Activated CD4-positive, alpha-beta T cell treated with anti-CD3 and anti-CD28 coated beads for 36 hours (primary cell): Measurements from ENCODE around the gene DNASE1. TPM values are rescaled to one million over a fixed set of nuclear protein-coding genes. Genes with fewer than 3 reads are reported as not detected.
"Not testable (repeated sequence)": the region's sequence is repeated elsewhere in the genome, so short reads cannot be mapped to it uniquely, and the experiment has no call there.

ENCODE experiments used
- ATAC-seq: fragments of 200-7000 bp; cut with Tn5 transposase; one replicate; pipeline ENCODE4 v1.10.0; 2021; ENCODE audit warnings: mild to moderate bottlenecking, moderate library complexity
- CTCF ChIA-PET: fragments of 350-600 bp; sonication (Branson Sonifier 250); formaldehyde crosslinking; loops from one replicate; lab custom pipeline; 2021; ENCODE audit warnings: antibody characterized with exemption; lab: Charles Lee
- POLR2A ChIA-PET: fragments of 350-600 bp; sonication (Branson Sonifier 250); formaldehyde crosslinking; loops from one replicate; lab custom pipeline; 2021; ENCODE audit warnings: antibody characterized with exemption, inconsistent platforms; lab: Charles Lee
- DNase-seq: peaks from one replicate; pipeline ENCODE4 v3.0.0-alpha.2; 2020
- H3K27ac Mint-ChIP-seq: one replicate; pipeline ENCODE4 v1.8.0; 2021; ENCODE audit warnings: mixed read lengths
- H3K27me3 Mint-ChIP-seq: one replicate; pipeline ENCODE4 v1.8.0; 2021; ENCODE audit warnings: mixed read lengths
- H3K36me3 Mint-ChIP-seq: one replicate; pipeline ENCODE4 v1.8.0; 2021; ENCODE audit warnings: low read depth, mixed read lengths
- H3K4me1 Mint-ChIP-seq: one replicate; pipeline ENCODE4 v1.8.0; 2021; ENCODE audit warnings: mixed read lengths
- H3K4me3 Mint-ChIP-seq: one replicate; pipeline ENCODE4 v1.8.0; 2021; ENCODE audit warnings: mild to moderate bottlenecking, moderate library complexity, mixed read lengths
- H3K9me3 Mint-ChIP-seq: one replicate; pipeline ENCODE4 v1.8.0; 2021; ENCODE audit warnings: low read depth, mixed read lengths
- intact Hi-C, 2 experiments: fragments of 100-400 bp; cut with DNase I in 1 of 2; cut with micrococcal nuclease in 1 of 2; formaldehyde crosslinking; loops; one replicate each; pipeline versions ENCODE4 v1.14.2 to v1.15.1; 2022 to 2024; cut with DNase I, micrococcal nuclease
- total RNA-seq, 2 experiments: library from RNA; stranded (reverse); gene quantifications; one replicate each; pipeline ENCODE4 v1.2.3, GENCODE V29; 2021

DNASE1 gene, protein sequence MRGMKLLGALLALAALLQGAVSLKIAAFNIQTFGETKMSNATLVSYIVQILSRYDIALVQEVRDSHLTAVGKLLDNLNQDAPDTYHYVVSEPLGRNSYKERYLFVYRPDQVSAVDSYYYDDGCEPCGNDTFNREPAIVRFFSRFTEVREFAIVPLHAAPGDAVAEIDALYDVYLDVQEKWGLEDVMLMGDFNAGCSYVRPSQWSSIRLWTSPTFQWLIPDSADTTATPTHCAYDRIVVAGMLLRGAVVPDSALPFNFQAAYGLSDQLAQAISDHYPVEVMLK
- 10 to 100 TPM; 10.1 to 11.3 TPM for total RNA-seq

DNA sequence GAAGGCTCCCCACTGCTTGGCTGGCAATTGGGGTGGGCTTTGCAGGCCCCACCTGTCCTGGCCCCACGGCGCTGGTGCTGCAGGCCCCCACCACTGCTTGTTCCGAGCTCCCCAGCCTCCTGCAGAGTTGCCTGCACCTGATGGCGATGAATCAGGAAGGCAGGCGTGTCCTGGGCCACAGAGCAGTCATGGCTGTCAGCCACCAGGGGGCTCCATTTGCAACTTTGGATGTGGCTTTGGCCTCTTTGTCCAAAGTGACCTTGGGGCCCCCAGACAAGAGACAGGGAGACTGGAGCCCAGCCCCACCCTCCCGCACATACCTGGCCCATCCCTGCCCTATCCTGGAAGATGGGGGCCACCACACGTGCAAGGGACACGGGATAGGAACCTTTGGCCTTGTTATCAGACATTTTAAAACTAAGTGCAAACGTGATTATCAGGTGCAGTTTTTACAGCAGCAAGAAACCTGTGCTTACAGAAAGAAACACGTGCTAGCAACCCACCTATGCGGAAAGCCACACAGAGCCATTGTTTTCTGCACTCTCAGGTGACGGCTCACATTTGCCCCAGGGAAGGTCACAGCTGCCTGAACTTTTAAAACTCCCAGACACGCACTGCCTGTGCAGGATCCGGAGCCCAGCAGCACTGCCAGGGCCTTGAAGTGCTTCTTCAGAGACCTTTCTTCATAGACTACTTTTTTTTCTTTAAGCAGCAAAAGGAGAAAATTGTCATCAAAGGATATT, at the start of gene DNASE1:
Gene DNASE1, plus strand, starts transcription at position 443 of the 743 bp plus-strand sequence. CDS start 683 bp downstream, outside the sequence.
- H3K36me3 Mint-ChIP-seq: peaks cover 20% of the 10 kb centered on the region
- no peak within 1 kb of the TSS for H3K4me3 Mint-ChIP-seq
- peak within 1 kb of the TSS; percentile 34 for H3K27ac Mint-ChIP-seq
- CTCF ChIA-PET: interaction anchor here (0.6 to 1.3 kb wide), 7 partner anchors 14 to 125 kb away, joined by 3 to 6 read pairs (median 3); no protein-coding TSS in a partner anchor
- POLR2A ChIA-PET: no interaction called here
- H3K9me3 Mint-ChIP-seq: no peaks in the 10 kb centered on the region
- intact Hi-C loops: loop anchor here in 1 of 2 experiments (1.0 kb wide), 1 partner anchor 226 kb away; the partner anchor contains the start of gene CREBBP
- H3K4me1 Mint-ChIP-seq: peaks cover 4% of the 10 kb centered on the region
- no peaks in the 10 kb centered on the region for H3K27me3 Mint-ChIP-seq
- peak; percentile 92 for ATAC-seq
- peak; percentile 82 for DNase-seq

DNA sequence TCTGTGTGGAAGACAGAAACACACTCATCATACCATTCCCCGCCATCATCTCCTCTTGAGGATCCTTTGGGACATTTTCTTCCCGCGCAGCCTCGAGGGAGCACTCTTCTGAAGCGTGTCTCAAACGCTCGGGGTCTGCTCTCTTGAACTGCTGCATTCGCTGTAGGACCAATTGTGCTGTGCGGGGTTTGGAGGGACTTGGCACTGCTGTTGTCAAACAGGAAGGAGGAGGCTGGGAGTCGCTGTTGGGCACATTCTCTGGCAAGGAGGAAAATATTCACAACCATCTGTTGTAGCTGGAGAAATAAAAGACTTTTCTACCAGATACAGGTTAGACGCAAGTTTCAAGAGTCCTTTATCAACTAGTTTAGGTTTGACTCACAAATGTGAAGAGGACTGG, 48.0 kb upstream of the DNASE1 start:
- H3K4me1 Mint-ChIP-seq: peaks cover 12% of the 10 kb centered on the region
- H3K36me3 Mint-ChIP-seq: peaks cover 25% of the 10 kb centered on the region
- no peaks in the 10 kb centered on the region for H3K27me3 Mint-ChIP-seq
- ChIA-PET POLR2A (no interaction called here), CTCF (interaction anchor here (0.7 to 0.8 kb wide), 2 partner anchors 135 to 255 kb away, joined by 3 read pairs; no protein-coding TSS in a partner anchor)
- no peak overlapping the region for H3K4me3 Mint-ChIP-seq
- no peak for ATAC-seq
- intact Hi-C loops: no loop called here
- DNase-seq: no peak
- no peak overlapping the region for H3K27ac Mint-ChIP-seq
- no peaks in the 10 kb centered on the region for H3K9me3 Mint-ChIP-seq

DNA sequence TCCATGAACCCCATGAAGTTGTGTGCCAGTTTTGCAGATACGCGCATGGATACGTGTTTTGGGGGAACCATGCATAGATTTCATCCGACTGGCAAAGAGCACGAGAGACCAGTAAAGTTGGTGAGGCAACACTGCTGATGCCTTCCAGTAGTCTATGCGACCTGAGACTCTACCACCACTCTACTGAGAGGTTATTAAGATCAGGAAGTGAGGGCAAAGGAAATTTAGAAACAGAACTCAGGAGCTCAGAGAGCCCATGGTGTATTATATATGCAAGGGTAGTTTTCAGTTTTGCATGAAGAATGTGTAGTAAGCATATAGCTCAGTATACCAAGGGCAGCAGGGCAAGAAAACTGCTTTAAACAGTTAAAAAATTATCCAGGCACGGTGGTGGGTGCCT, 47.3 kb upstream of the DNASE1 start:
- CTCF ChIA-PET: interaction anchor here (0.7 to 0.8 kb wide), 2 partner anchors 11 to 135 kb away, joined by 3 read pairs; no protein-coding TSS in a partner anchor
- H3K4me1 Mint-ChIP-seq: peaks cover 13% of the 10 kb centered on the region
- H3K27ac Mint-ChIP-seq: no peak overlapping the region
- no peak for DNase-seq
- intact Hi-C loops: no loop called here
- H3K4me3 Mint-ChIP-seq: no peak overlapping the region
- no peak for ATAC-seq
- peaks cover 23% of the 10 kb centered on the region for H3K36me3 Mint-ChIP-seq
- POLR2A ChIA-PET: no interaction called here
- no peaks in the 10 kb centered on the region for H3K27me3 Mint-ChIP-seq
- no peaks in the 10 kb centered on the region for H3K9me3 Mint-ChIP-seq

DNA sequence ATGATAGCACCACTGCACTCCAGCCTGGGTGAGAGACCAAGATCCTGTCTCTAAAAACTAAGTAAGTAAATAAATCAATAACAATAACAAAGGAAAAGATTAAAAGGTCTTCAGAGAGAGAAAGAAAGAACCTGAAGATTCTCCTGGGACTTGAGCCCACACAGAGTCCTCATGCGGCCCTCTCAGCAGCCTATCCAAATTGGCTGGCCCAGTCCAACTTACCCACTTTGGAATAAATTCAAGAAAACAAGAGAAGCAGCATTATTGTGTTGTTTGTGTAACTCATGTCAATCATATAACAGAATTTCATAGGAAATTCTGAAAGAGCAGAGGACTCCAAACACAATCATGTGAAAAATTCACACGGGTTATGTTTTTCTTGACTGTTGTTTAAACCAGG, 46.9 kb upstream of the DNASE1 start:
- intact Hi-C loops: no loop called here
- Mint-ChIP-seq H3K4me3 (no peak overlapping the region), H3K27ac (no peak overlapping the region), H3K4me1 (peaks cover 15% of the 10 kb centered on the region), H3K36me3 (peaks cover 21% of the 10 kb centered on the region), H3K9me3 (no peaks in the 10 kb centered on the region), H3K27me3 (no peaks in the 10 kb centered on the region)
- POLR2A ChIA-PET: no interaction called here
- ATAC-seq: no peak
- DNase-seq: no peak
- CTCF ChIA-PET: interaction anchor here (0.8 kb wide), 1 partner anchor 11 kb away, joined by 3 read pairs; no protein-coding TSS in a partner anchor

DNA sequence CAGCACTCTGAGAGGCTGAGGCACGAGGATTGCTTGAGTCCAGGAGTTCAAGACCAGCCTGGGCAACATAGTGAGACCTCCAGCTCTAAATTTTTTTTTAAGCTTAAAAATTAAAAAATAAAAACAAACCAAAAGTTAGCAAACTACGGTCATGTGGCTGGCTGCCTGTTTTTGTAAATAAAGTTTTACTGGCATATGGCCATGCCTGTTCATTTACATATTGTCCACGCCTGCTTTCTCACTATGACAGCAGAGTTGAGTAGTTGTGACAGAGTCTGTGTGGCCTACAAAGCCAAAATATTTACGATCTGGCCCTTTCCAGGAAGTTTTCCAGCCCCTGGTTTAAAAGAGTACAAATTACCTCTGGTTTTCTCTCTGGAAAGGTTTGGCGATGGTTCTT, 46.4 kb upstream of the DNASE1 start:
- no peak overlapping the region for H3K4me3 Mint-ChIP-seq
- H3K36me3 Mint-ChIP-seq: peaks cover 21% of the 10 kb centered on the region
- no peak overlapping the region for H3K27ac Mint-ChIP-seq
- peaks cover 20% of the 10 kb centered on the region for H3K4me1 Mint-ChIP-seq
- DNase-seq (no peak), ATAC-seq (no peak)
- ChIA-PET POLR2A (no interaction called here), CTCF (interaction anchor here (0.8 kb wide), 1 partner anchor 10 kb away, joined by 3 read pairs; no protein-coding TSS in a partner anchor)
- no peaks in the 10 kb centered on the region for H3K9me3 Mint-ChIP-seq
- no peaks in the 10 kb centered on the region for H3K27me3 Mint-ChIP-seq
- intact Hi-C loops: no loop called here

DNA sequence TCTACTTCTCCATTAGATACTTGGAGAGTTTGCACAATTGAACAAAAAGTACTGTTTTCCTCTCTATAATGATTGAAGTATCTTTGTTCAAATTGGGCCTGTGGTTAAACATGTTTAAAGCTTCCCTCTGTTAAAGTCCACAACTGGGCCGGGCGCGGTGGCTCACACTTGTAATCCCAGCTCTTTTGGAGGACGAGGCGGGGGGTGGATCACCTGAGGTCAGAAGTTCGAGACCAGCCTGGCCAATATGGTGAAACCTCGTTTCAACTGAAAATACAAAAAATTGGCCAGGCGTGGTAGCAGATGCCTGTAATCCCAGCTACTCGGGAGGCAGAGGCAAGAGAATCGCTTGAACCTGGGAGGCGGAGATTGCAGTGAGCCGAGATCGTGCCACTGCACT, 45.5 kb upstream of the DNASE1 start:
- H3K27ac Mint-ChIP-seq, H3K9me3 Mint-ChIP-seq, H3K27me3 Mint-ChIP-seq, DNase-seq, ATAC-seq, intact Hi-C loops, CTCF ChIA-PET, H3K4me3 Mint-ChIP-seq, POLR2A ChIA-PET: not testable (repeated sequence)
- peaks cover 26% of the 10 kb centered on the region for H3K4me1 Mint-ChIP-seq
- peaks cover 20% of the 10 kb centered on the region for H3K36me3 Mint-ChIP-seq

DNA sequence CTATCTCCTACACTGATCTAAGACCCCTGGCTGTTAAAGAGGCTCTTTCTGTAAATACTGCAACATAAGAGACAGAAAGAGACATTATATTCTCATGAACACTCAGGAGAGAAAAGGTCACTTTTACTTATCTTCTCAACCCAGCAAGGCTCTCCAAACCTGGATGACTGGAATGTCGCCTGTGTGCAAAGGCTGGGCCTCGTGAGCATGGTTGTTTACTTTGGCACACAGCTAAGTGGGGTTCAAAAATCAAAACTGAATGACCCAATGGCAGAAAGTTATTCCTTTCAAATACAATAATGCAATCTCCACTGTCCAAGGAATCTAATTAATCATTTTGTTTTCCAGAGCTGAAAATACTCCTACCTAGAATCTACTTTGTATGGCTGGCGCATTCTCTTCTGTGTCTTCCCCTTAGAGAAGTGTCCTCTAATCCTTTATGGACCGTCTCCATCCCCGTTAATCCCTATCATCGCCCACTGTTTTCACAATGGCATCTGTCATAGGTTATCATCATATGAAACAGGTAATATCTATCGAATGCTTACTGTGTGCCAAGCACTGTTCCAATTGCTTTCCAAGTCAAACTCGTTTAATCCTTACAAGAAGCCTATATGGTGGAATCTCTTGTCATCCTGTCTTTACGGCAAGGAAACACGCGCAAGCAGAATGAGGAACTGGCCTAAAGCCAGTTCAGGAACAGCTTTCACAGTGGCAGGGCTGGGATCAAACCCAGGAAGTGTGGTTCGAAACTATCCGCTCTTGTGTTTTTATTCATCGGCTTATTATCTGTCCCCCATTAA, 44.4 kb upstream of the DNASE1 start:
- H3K36me3 Mint-ChIP-seq: peaks cover 18% of the 10 kb centered on the region
- intact Hi-C loops: loop anchor here (2.0 to 10.0 kb wide), 7 partner anchors 33 to 1007 kb away; partner anchors contain the start of genes ADCY9 (in 1 of the 2), CLUAP1 (in 1 of the 2) and NLRC3 (in 1 of the 2)
- peaks cover 33% of the 10 kb centered on the region for H3K4me1 Mint-ChIP-seq
- no peaks in the 10 kb centered on the region for H3K27me3 Mint-ChIP-seq
- CTCF ChIA-PET: interaction anchor here (0.6 kb wide), 1 partner anchor 238 kb away, joined by 3 read pairs; no protein-coding TSS in a partner anchor
- peak overlapping the region; percentile 18 for H3K27ac Mint-ChIP-seq
- ATAC-seq (no peak), DNase-seq (no peak)
- H3K4me3 Mint-ChIP-seq: peak overlapping the region; percentile 100
- POLR2A ChIA-PET: no interaction called here
- no peaks in the 10 kb centered on the region for H3K9me3 Mint-ChIP-seq

DNA sequence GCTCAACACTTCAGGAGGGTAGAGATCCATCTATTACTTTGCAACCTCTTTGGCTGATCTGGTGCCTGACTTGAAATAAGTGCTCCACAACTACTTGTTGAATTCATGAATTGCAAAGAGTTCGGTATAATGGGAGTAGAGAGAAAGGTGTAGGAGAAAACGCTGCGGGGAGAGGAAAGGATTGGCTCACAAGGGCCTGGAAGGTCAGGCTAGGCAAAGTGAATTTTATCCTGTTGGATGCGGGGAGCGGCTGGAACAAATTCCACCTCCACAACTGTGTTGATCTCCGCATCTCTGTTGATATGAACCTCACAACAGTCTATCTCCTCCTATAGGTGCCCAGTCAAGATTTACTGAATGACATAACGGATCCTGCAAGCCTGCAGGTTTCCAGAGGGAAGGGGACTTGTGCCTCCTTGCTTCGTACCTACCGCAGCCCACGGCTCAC, 43.8 kb upstream of the DNASE1 start:
- H3K4me1 Mint-ChIP-seq: peaks cover 39% of the 10 kb centered on the region
- H3K4me3 Mint-ChIP-seq: peak overlapping the region; percentile 100
- DNase-seq: no peak
- POLR2A ChIA-PET: no interaction called here
- no peaks in the 10 kb centered on the region for H3K9me3 Mint-ChIP-seq
- H3K27ac Mint-ChIP-seq: peak overlapping the region; percentile 52
- CTCF ChIA-PET: interaction anchor here (0.6 kb wide), 1 partner anchor 239 kb away, joined by 3 read pairs; no protein-coding TSS in a partner anchor
- no peaks in the 10 kb centered on the region for H3K27me3 Mint-ChIP-seq
- peaks cover 23% of the 10 kb centered on the region for H3K36me3 Mint-ChIP-seq
- no peak for ATAC-seq
- intact Hi-C loops: loop anchor here (1.0 to 10.0 kb wide), 18 partner anchors 32 to 1006 kb away; partner anchors contain the start of genes ADCY9 (in 1 of the 2), CLUAP1 (in 1 of the 2), CREBBP (in 1 of the 2) and NLRC3 (in 1 of the 2)

DNA sequence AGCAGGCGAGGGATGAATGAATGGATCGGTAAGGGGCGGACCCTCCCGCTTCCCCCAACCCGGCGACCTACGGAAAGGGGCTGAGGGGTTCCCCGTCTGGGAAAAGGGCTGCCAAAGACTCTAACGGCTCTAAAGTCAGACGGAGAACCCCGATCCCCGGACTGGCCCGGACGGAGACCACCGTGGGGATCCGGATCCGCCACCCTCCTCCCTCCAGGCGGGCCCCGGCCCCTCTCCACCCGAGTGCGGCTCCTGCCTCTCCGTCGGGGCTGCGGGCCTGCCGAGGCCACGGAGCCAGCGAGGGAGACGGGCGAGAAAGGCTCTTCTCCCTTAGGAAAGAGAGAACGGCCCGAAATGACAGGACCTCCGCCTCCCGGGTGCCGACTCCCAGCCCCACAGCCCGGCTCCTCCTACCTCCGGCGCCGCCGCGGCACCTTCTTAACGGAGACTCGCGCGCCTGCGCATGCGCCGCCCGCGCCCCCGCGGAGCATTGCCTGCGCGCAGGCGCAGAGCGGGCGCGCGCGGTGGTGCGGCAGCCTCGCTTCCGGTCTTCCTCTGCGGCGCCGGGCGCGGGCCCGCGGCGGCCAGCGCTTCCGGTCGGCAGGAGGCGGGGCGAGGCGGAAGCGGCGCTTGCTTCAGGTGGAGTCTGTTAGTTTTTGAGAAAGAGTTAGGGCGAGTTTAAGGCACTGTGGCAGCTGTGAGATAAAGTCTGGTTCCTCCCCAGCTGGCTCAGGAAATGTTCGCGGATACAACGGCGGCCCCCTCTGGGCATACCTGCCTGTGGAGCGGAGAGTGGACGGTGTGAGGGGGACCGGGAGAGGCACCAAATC, 43.1 kb upstream of the DNASE1 start, which contains the start of gene SLX4:
Gene SLX4, minus strand, starts transcription at position 461 of the 830 bp plus-strand sequence. CDS start 2,642 bp downstream, outside the sequence.
- DNase-seq: peak; percentile 95
- Mint-ChIP-seq H3K27me3 (no peaks in the 10 kb centered on the region), H3K4me1 (peaks cover 41% of the 10 kb centered on the region), H3K9me3 (no peaks in the 10 kb centered on the region), H3K36me3 (peaks cover 20% of the 10 kb centered on the region), H3K27ac (peak within 1 kb of the TSS; percentile 98), H3K4me3 (peak within 1 kb of the TSS; percentile 100)
- CTCF ChIA-PET: interaction anchor here (0.6 kb wide), 2 partner anchors 31 to 55 kb away, joined by 3 read pairs; no protein-coding TSS in a partner anchor
- intact Hi-C loops: loop anchor here (1.0 to 10.0 kb wide), 18 partner anchors 33 to 1005 kb away; partner anchors contain the start of genes ADCY9 (in 1 of the 2), CLUAP1 (in 1 of the 2), CREBBP (in 1 of the 2) and NLRC3 (in 1 of the 2)
- POLR2A ChIA-PET: no interaction called here
- ATAC-seq: peak; percentile 90
